ENCODE results near the gene SSBP2. TPM values are rescaled to one million over a fixed set of nuclear protein-coding genes. Genes with fewer than 3 reads are reported as not detected.

Gene SSBP2
- total RNA-seq (ENCODE audit: unreplicated experiment), result 149 TPM
- long read RNA-seq, full-length matches to known transcripts, result 102 of 122 reads
- long read RNA-seq, partial matches to known transcripts, result 6 of 122 reads
- long read RNA-seq, other reads (novel, unspliced or antisense), result 14 of 122 reads

- Mint-ChIP-seq H3K4me1 (ENCODE audit: unreplicated experiment) (peaks cover 54% of the 10 kb centered on the region), H3K36me3 (ENCODE audit: low read depth, unreplicated experiment) (no peaks in the 10 kb centered on the region), H3K4me3 (ENCODE audit: unreplicated experiment) (peak within 1 kb of the TSS; percentile 96), H3K27me3 (ENCODE audit: unreplicated experiment) (peaks cover 3% of the 10 kb centered on the region), H3K9me3 (ENCODE audit: unreplicated experiment) (no peaks in the 10 kb centered on the region), H3K27ac (ENCODE audit: unreplicated experiment) (peak within 1 kb of the TSS; percentile 80)
- peak; percentile 100 for DNase-seq (ENCODE audit: low spot score)
- TF ChIP-seq CTCF (IDR thresholded peaks at IDR 0.05; ENCODE audit: unreplicated experiment), result no peak
These were observed at the start of gene SSBP2 for GRCh38 chr5:81751009-81751835. Gene SSBP2 (minus strand): TSS chr5:81751097. CDS start chr5:81751042, 55 bp downstream.

GRCh38 chr5:81795666-81796065 lies 44.8 kb upstream of the SSBP2 start:
- no peak for TF ChIP-seq CTCF (IDR thresholded peaks at IDR 0.05; ENCODE audit: unreplicated experiment)
- Mint-ChIP-seq H3K4me1 (ENCODE audit: unreplicated experiment) (peaks cover 9% of the 10 kb centered on the region), H3K36me3 (ENCODE audit: low read depth, unreplicated experiment) (no peaks in the 10 kb centered on the region), H3K27me3 (ENCODE audit: unreplicated experiment) (no peaks in the 10 kb centered on the region), H3K4me3 (ENCODE audit: unreplicated experiment) (no peak overlapping the region), H3K27ac (ENCODE audit: unreplicated experiment) (no peak overlapping the region), H3K9me3 (ENCODE audit: unreplicated experiment) (no peaks in the 10 kb centered on the region)
- no peak for DNase-seq (ENCODE audit: low spot score)

GRCh38 chr5:81794226-81794625 lies 43.3 kb upstream of the SSBP2 start:
- Mint-ChIP-seq H3K27me3 (ENCODE audit: unreplicated experiment) (no peaks in the 10 kb centered on the region), H3K4me1 (ENCODE audit: unreplicated experiment) (peaks cover 8% of the 10 kb centered on the region), H3K9me3 (ENCODE audit: unreplicated experiment) (no peaks in the 10 kb centered on the region), H3K4me3 (ENCODE audit: unreplicated experiment) (no peak overlapping the region), H3K36me3 (ENCODE audit: low read depth, unreplicated experiment) (no peaks in the 10 kb centered on the region), H3K27ac (ENCODE audit: unreplicated experiment) (no peak overlapping the region)
- no peak for DNase-seq (ENCODE audit: low spot score)
- no peak for TF ChIP-seq CTCF (IDR thresholded peaks at IDR 0.05; ENCODE audit: unreplicated experiment)

GRCh38 chr5:81790336-81790735 lies 39.4 kb upstream of the SSBP2 start:
- DNase-seq (ENCODE audit: low spot score), result no peak
- H3K36me3 Mint-ChIP-seq (ENCODE audit: low read depth, unreplicated experiment), result no peaks in the 10 kb centered on the region
- no peaks in the 10 kb centered on the region for H3K27me3 Mint-ChIP-seq (ENCODE audit: unreplicated experiment)
- no peak overlapping the region for H3K27ac Mint-ChIP-seq (ENCODE audit: unreplicated experiment)
- TF ChIP-seq CTCF (IDR thresholded peaks at IDR 0.05; ENCODE audit: unreplicated experiment), result no peak
- no peak overlapping the region for H3K4me3 Mint-ChIP-seq (ENCODE audit: unreplicated experiment)
- H3K9me3 Mint-ChIP-seq (ENCODE audit: unreplicated experiment), result no peaks in the 10 kb centered on the region
- H3K4me1 Mint-ChIP-seq (ENCODE audit: unreplicated experiment), result peaks cover 18% of the 10 kb centered on the region

- Mint-ChIP-seq H3K27me3 (ENCODE audit: unreplicated experiment) (peaks cover 1% of the 10 kb centered on the region), H3K36me3 (ENCODE audit: low read depth, unreplicated experiment) (no peaks in the 10 kb centered on the region), H3K27ac (ENCODE audit: unreplicated experiment) (no peak overlapping the region), H3K4me3 (ENCODE audit: unreplicated experiment) (no peak overlapping the region), H3K9me3 (ENCODE audit: unreplicated experiment) (no peaks in the 10 kb centered on the region), H3K4me1 (ENCODE audit: unreplicated experiment) (peaks cover 18% of the 10 kb centered on the region)
- TF ChIP-seq CTCF (IDR thresholded peaks at IDR 0.05; ENCODE audit: unreplicated experiment), result no peak
- DNase-seq (ENCODE audit: low spot score), result no peak
These were observed 38.1 kb upstream of the SSBP2 start for GRCh38 chr5:81789033-81789432.

Measured in endothelial cell (in vitro differentiated cells).